Ishikawa (cell line): Measurements from ENCODE around the gene AP3S2.

Source experiments
- CEBPB ChIP-seq: IDR thresholded peaks from 2 replicates; pipeline ENCODE4 v1.6.1; 2012
- CREB1 ChIP-seq: IDR thresholded peaks from 2 replicates; pipeline ENCODE4 v1.6.1; 2012; ENCODE audit warnings: low read depth
- EGR1 ChIP-seq: IDR thresholded peaks from 2 replicates; pipeline ENCODE4 v1.6.1; 2012
- EP300 ChIP-seq: IDR thresholded peaks from 2 replicates; pipeline ENCODE4 v1.6.1; 2012; ENCODE audit warnings: borderline replicate concordance
- FOXM1 ChIP-seq: IDR thresholded peaks from 2 replicates; pipeline ENCODE4 v1.6.1; 2012; ENCODE audit warnings: low read depth, borderline replicate concordance
- NFIC ChIP-seq: IDR thresholded peaks from 2 replicates; pipeline ENCODE4 v1.6.1; 2012
- RAD21 ChIP-seq: IDR thresholded peaks from 2 replicates; pipeline ENCODE4 v1.6.1; 2012; ENCODE audit warnings: low read depth
- TAF1 ChIP-seq: IDR thresholded peaks from 2 replicates; pipeline ENCODE4 v1.6.1; 2012; ENCODE audit warnings: low read depth, mild to moderate bottlenecking
- TCF12 ChIP-seq: IDR thresholded peaks from 2 replicates; pipeline ENCODE4 v1.6.1; 2012; ENCODE audit warnings: low read depth
- TEAD4 ChIP-seq: IDR thresholded peaks from 2 replicates; pipeline ENCODE4 v1.6.1; 2012
- YY1 ChIP-seq: IDR thresholded peaks from 2 replicates; pipeline ENCODE4 v1.6.1; 2012; ENCODE audit warnings: low read depth
- ZBTB7A ChIP-seq: IDR thresholded peaks from 2 replicates; pipeline ENCODE4 v1.6.1; 2012; ENCODE audit warnings: low read depth
- TF ChIP-seq, protein P1 (sequence below): IDR thresholded peaks from 2 replicates; pipeline ENCODE4 v1.6.1; 2012
- TF ChIP-seq, protein P2 (sequence below): IDR thresholded peaks from 2 replicates; pipeline ENCODE4 v1.6.1; 2012
- TF ChIP-seq, protein P3 (sequence below): IDR thresholded peaks from 2 replicates; pipeline ENCODE4 v1.6.1; 2012; ENCODE audit warnings: low read depth, mild to moderate bottlenecking

AP3S2 gene

DNA sequence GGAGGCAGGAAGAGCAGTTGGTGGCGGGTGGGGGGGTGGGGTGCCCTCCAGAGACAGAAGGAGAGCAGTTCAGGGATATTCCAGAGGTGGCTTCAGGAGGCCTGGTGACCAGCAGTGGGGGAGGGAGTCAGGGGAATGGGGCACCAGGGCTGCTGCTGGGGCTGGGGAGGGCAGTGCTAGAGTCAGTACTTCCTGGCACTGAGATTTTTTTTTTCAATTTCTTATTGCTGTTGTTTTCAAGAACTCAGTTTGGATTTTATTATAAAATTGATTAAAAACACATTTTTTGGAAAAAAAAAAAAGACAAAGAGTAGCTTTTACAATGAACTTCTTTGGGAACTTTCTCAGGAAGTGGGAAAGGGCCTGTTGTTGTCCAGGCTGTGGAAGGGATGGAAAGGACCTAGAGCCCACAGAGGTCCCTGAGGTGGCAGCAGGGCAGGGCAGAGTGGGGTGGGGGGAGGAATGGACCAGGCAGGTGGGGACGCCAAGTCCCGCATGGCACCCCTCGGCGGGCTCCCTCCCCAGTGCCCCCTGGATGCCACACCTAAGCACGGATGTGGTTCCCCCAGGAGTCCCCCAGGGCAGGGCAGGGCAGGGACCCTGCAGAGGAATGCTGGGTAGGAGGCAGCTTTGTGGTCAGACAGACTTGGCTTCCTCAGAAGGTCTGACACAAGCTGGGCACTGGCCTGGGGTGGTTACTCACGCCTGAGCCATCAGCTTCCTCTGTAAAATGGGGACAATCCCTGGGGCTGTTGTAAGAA is 70.7 kb downstream of the AP3S2 start:
- TF ChIP-seq EGR1 (no peak), TAF1 (no peak), RAD21 (no peak), TCF12 (no peak), YY1 (no peak), NFIC (no peak), EP300 (no peak), ZBTB7A (no peak), CEBPB (no peak), FOXM1 (no peak), TEAD4 (no peak), CREB1 (no peak)
- TF ChIP-seq, protein P1, sequence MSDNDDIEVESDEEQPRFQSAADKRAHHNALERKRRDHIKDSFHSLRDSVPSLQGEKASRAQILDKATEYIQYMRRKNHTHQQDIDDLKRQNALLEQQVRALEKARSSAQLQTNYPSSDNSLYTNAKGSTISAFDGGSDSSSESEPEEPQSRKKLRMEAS, result no peak
- TF ChIP-seq, protein P2, sequence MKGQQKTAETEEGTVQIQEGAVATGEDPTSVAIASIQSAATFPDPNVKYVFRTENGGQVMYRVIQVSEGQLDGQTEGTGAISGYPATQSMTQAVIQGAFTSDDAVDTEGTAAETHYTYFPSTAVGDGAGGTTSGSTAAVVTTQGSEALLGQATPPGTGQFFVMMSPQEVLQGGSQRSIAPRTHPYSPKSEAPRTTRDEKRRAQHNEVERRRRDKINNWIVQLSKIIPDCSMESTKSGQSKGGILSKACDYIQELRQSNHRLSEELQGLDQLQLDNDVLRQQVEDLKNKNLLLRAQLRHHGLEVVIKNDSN, result no peak
- TF ChIP-seq, protein P3, sequence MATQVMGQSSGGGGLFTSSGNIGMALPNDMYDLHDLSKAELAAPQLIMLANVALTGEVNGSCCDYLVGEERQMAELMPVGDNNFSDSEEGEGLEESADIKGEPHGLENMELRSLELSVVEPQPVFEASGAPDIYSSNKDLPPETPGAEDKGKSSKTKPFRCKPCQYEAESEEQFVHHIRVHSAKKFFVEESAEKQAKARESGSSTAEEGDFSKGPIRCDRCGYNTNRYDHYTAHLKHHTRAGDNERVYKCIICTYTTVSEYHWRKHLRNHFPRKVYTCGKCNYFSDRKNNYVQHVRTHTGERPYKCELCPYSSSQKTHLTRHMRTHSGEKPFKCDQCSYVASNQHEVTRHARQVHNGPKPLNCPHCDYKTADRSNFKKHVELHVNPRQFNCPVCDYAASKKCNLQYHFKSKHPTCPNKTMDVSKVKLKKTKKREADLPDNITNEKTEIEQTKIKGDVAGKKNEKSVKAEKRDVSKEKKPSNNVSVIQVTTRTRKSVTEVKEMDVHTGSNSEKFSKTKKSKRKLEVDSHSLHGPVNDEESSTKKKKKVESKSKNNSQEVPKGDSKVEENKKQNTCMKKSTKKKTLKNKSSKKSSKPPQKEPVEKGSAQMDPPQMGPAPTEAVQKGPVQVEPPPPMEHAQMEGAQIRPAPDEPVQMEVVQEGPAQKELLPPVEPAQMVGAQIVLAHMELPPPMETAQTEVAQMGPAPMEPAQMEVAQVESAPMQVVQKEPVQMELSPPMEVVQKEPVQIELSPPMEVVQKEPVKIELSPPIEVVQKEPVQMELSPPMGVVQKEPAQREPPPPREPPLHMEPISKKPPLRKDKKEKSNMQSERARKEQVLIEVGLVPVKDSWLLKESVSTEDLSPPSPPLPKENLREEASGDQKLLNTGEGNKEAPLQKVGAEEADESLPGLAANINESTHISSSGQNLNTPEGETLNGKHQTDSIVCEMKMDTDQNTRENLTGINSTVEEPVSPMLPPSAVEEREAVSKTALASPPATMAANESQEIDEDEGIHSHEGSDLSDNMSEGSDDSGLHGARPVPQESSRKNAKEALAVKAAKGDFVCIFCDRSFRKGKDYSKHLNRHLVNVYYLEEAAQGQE, result no peak

DNA sequence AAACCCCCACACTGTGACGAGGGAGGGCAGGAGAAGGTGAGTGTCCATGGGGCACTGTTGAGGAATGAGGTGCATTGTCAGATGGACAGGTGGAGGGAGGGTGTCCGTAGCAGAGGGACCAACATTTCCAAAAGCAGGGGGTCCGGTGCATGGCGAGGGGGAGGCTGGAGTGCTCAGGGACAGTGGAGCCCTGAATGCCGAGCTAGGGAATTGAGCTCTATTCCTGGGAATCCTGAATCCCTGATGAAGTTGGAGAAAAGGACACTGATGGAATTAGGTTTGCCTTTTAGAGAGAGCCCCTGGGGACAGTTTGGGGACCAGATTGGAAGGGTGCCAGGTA is 71.2 kb downstream of the AP3S2 start:
- TF ChIP-seq, protein P1, result no peak
- TF ChIP-seq ZBTB7A, result no peak
- no peak for TF ChIP-seq EGR1
- no peak for TF ChIP-seq FOXM1
- no peak for TF ChIP-seq CEBPB
- TF ChIP-seq RAD21, result no peak
- TF ChIP-seq, protein P3, result no peak
- no peak for TF ChIP-seq TEAD4
- no peak for TF ChIP-seq YY1
- no peak for TF ChIP-seq NFIC

DNA sequence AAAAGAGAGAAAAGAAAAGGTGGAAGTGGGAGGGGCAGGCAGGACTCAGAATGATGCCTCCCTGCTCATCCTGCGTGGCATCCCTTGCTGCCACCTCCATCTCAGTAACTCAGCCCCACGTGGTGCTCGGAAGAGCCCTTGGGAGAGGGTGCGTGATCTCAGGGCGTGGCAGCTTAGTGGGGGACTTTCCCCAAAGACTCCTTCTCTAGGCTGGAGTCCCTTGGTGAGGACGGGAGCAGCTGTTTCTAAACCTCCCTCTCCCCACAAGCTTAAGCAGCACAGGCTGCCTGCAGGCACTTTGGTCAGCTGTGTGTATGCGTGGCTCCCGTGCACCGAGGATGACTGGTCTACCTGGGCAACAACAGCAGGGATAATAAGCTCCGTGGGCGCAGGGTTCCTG is 71.8 kb downstream of the AP3S2 start:
- TF ChIP-seq EGR1 (no peak), TCF12 (no peak), FOXM1 (no peak), YY1 (no peak), NFIC (no peak), ZBTB7A (no peak), RAD21 (no peak), CEBPB (no peak), TEAD4 (no peak), CREB1 (no peak), TAF1 (no peak), EP300 (no peak)
- TF ChIP-seq, protein P3, result no peak
- TF ChIP-seq, protein P1, result no peak
- TF ChIP-seq, protein P2, result no peak
